ENCODE results near the gene RBBP5. TPM values are rescaled to one million over a fixed set of nuclear protein-coding genes. Genes with fewer than 3 reads are reported as not detected.

RBBP5 gene
- total RNA-seq, 1 experiment from 2014 or later: 23.8 TPM

DNA sequence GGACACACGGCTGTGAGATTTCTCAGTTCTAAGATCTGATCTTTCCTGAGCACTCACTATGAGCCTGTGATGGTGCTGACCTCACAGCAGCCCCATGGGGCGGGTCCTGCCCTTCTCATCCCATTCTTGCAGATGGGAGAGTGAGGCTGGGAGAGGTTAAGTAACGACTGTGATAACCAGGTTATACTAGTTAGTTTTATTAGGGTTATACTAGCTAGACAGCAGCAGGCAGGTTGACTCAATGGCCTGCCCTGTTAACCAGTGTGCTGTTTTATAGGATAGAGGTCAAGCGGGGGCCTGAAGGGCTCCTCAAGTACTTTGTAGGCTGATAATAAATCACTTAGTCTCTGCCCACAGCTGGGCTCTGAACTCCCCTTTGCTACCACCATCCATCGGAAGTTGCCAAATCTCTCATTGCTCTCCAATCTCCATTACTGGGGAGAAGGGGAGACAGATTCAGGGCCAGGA, 74.0 kb downstream of the RBBP5 start:
- H3K4me1 Mint-ChIP-seq: peaks cover 33% of the 10 kb centered on the region
- POLR2A ChIA-PET: no interaction called here

DNA sequence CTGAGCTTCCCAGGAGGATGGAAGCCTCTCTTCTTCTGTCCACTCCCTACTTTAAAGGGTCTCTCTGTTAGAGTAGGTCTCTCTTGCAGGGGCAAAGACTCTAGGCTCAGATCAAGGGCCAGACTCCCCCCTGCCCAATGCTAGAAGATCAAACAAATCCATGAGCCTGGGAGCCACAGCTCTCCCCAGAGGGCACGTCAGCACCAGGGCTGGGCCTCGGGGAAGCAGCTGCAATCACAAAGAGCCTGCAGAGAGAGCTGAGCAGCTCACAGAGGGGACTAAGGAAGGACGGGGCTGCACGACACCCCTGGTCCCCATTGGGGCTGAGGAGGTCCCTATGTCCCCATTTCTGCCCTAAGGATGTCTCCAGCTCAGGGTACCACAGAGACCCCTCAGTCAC, 74.9 kb downstream of the RBBP5 start:
- Mint-ChIP-seq H3K9me3 (no peaks in the 10 kb centered on the region), H3K27ac (no peak overlapping the region), H3K4me3 (no peak overlapping the region), H3K27me3 (ENCODE audit: low read depth) (peaks cover 27% of the 10 kb centered on the region), H3K36me3 (no peaks in the 10 kb centered on the region), H3K4me1 (peaks cover 33% of the 10 kb centered on the region)
- ChIA-PET POLR2A (no interaction called here), CTCF (interaction anchor here (0.5 to 5.3 kb wide), 6 partner anchors 15 to 398 kb away, joined by 3 to 64 read pairs (median 3); no protein-coding TSS in a partner anchor)
- no peak for ATAC-seq
- TF ChIP-seq KAT7 (CRISPR knock-in tag; IDR thresholded peaks at IDR 0.05; ENCODE audit: borderline replicate concordance) (no peak), HMGA2 (CRISPR knock-in tag; IDR thresholded peaks at IDR 0.05) (no peak), NR2C2 (CRISPR knock-in tag; IDR thresholded peaks at IDR 0.05) (no peak), NR3C1 (CRISPR knock-in tag; conservative IDR thresholded peaks at IDR 0.05; ENCODE audit: low read depth) (no peak), ZNF263 (CRISPR knock-in tag; IDR thresholded peaks at IDR 0.05; ENCODE audit: low read depth) (no peak), MXD4 (CRISPR knock-in tag; IDR thresholded peaks at IDR 0.05; ENCODE audit: borderline replicate concordance) (no peak), TCF7 (CRISPR knock-in tag; IDR thresholded peaks at IDR 0.05; ENCODE audit: low read depth) (no peak), GABPB1 (CRISPR knock-in tag; IDR thresholded peaks at IDR 0.05) (no peak), NFE2L1 (CRISPR knock-in tag; IDR thresholded peaks at IDR 0.05) (no peak), ETV6 (CRISPR knock-in tag; IDR thresholded peaks at IDR 0.05) (no peak), CBFB (CRISPR knock-in tag; IDR thresholded peaks at IDR 0.05; ENCODE audit: low read depth) (no peak), ZNF121 (CRISPR knock-in tag; IDR thresholded peaks at IDR 0.05) (no peak)
- TF ChIP-seq, protein P1, sequence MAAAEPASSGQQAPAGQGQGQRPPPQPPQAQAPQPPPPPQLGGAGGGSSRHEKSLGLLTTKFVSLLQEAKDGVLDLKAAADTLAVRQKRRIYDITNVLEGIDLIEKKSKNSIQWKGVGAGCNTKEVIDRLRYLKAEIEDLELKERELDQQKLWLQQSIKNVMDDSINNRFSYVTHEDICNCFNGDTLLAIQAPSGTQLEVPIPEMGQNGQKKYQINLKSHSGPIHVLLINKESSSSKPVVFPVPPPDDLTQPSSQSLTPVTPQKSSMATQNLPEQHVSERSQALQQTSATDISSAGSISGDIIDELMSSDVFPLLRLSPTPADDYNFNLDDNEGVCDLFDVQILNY (CRISPR knock-in tag; IDR thresholded peaks at IDR 0.05): no peak
- TF ChIP-seq, protein P2, sequence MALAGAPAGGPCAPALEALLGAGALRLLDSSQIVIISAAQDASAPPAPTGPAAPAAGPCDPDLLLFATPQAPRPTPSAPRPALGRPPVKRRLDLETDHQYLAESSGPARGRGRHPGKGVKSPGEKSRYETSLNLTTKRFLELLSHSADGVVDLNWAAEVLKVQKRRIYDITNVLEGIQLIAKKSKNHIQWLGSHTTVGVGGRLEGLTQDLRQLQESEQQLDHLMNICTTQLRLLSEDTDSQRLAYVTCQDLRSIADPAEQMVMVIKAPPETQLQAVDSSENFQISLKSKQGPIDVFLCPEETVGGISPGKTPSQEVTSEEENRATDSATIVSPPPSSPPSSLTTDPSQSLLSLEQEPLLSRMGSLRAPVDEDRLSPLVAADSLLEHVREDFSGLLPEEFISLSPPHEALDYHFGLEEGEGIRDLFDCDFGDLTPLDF (CRISPR knock-in tag; IDR thresholded peaks at IDR 0.05): no peak
- TF ChIP-seq, protein P3, sequence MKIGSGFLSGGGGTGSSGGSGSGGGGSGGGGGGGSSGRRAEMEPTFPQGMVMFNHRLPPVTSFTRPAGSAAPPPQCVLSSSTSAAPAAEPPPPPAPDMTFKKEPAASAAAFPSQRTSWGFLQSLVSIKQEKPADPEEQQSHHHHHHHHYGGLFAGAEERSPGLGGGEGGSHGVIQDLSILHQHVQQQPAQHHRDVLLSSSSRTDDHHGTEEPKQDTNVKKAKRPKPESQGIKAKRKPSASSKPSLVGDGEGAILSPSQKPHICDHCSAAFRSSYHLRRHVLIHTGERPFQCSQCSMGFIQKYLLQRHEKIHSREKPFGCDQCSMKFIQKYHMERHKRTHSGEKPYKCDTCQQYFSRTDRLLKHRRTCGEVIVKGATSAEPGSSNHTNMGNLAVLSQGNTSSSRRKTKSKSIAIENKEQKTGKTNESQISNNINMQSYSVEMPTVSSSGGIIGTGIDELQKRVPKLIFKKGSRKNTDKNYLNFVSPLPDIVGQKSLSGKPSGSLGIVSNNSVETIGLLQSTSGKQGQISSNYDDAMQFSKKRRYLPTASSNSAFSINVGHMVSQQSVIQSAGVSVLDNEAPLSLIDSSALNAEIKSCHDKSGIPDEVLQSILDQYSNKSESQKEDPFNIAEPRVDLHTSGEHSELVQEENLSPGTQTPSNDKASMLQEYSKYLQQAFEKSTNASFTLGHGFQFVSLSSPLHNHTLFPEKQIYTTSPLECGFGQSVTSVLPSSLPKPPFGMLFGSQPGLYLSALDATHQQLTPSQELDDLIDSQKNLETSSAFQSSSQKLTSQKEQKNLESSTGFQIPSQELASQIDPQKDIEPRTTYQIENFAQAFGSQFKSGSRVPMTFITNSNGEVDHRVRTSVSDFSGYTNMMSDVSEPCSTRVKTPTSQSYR (CRISPR knock-in tag; IDR thresholded peaks at IDR 0.05): no peak
- TF ChIP-seq, protein P4, sequence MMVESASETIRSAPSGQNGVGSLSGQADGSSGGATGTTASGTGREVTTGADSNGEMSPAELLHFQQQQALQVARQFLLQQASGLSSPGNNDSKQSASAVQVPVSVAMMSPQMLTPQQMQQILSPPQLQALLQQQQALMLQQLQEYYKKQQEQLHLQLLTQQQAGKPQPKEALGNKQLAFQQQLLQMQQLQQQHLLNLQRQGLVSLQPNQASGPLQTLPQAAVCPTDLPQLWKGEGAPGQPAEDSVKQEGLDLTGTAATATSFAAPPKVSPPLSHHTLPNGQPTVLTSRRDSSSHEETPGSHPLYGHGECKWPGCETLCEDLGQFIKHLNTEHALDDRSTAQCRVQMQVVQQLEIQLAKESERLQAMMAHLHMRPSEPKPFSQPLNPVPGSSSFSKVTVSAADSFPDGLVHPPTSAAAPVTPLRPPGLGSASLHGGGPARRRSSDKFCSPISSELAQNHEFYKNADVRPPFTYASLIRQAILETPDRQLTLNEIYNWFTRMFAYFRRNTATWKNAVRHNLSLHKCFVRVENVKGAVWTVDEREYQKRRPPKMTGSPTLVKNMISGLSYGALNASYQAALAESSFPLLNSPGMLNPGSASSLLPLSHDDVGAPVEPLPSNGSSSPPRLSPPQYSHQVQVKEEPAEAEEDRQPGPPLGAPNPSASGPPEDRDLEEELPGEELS (CRISPR knock-in tag; IDR thresholded peaks at IDR 0.05): no peak
- TF ChIP-seq, protein P5, sequence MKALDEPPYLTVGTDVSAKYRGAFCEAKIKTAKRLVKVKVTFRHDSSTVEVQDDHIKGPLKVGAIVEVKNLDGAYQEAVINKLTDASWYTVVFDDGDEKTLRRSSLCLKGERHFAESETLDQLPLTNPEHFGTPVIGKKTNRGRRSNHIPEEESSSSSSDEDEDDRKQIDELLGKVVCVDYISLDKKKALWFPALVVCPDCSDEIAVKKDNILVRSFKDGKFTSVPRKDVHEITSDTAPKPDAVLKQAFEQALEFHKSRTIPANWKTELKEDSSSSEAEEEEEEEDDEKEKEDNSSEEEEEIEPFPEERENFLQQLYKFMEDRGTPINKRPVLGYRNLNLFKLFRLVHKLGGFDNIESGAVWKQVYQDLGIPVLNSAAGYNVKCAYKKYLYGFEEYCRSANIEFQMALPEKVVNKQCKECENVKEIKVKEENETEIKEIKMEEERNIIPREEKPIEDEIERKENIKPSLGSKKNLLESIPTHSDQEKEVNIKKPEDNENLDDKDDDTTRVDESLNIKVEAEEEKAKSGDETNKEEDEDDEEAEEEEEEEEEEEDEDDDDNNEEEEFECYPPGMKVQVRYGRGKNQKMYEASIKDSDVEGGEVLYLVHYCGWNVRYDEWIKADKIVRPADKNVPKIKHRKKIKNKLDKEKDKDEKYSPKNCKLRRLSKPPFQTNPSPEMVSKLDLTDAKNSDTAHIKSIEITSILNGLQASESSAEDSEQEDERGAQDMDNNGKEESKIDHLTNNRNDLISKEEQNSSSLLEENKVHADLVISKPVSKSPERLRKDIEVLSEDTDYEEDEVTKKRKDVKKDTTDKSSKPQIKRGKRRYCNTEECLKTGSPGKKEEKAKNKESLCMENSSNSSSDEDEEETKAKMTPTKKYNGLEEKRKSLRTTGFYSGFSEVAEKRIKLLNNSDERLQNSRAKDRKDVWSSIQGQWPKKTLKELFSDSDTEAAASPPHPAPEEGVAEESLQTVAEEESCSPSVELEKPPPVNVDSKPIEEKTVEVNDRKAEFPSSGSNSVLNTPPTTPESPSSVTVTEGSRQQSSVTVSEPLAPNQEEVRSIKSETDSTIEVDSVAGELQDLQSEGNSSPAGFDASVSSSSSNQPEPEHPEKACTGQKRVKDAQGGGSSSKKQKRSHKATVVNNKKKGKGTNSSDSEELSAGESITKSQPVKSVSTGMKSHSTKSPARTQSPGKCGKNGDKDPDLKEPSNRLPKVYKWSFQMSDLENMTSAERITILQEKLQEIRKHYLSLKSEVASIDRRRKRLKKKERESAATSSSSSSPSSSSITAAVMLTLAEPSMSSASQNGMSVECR (CRISPR knock-in tag; IDR thresholded peaks at IDR 0.05; ENCODE audit: borderline replicate concordance): no peak
- TF ChIP-seq, protein P6, sequence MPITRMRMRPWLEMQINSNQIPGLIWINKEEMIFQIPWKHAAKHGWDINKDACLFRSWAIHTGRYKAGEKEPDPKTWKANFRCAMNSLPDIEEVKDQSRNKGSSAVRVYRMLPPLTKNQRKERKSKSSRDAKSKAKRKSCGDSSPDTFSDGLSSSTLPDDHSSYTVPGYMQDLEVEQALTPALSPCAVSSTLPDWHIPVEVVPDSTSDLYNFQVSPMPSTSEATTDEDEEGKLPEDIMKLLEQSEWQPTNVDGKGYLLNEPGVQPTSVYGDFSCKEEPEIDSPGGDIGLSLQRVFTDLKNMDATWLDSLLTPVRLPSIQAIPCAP (CRISPR knock-in tag; IDR thresholded peaks at IDR 0.05): no peak
- DNase-seq (ENCODE audit: low spot score): no peak

More for the DNA sequence above, 74.0 kb downstream of the RBBP5 start:
- Mint-ChIP-seq H3K4me3 (no peak overlapping the region), H3K9me3 (no peaks in the 10 kb centered on the region), H3K27ac (no peak overlapping the region), H3K27me3 (ENCODE audit: low read depth) (peaks cover 18% of the 10 kb centered on the region), H3K36me3 (no peaks in the 10 kb centered on the region)
- DNase-seq (ENCODE audit: low spot score): no peak
- CTCF ChIA-PET: interaction anchor here (2.8 to 5.3 kb wide), 2 partner anchors 14 to 58 kb away, joined by 10 to 64 read pairs; no protein-coding TSS in a partner anchor
- no peak for ATAC-seq
- TF ChIP-seq TP53 (CRISPR knock-in tag; IDR thresholded peaks at IDR 0.05) (no peak), CREM (CRISPR knock-in tag; IDR thresholded peaks at IDR 0.05) (no peak)
- TF ChIP-seq, protein P7, sequence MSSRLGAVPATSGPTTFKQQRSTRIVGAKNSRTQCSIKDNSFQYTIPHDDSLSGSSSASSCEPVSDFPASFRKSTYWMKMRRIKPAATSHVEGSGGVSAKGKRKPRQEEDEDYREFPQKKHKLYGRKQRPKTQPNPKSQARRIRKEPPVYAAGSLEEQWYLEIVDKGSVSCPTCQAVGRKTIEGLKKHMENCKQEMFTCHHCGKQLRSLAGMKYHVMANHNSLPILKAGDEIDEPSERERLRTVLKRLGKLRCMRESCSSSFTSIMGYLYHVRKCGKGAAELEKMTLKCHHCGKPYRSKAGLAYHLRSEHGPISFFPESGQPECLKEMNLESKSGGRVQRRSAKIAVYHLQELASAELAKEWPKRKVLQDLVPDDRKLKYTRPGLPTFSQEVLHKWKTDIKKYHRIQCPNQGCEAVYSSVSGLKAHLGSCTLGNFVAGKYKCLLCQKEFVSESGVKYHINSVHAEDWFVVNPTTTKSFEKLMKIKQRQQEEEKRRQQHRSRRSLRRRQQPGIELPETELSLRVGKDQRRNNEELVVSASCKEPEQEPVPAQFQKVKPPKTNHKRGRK (CRISPR knock-in tag; IDR thresholded peaks at IDR 0.05; ENCODE audit: borderline replicate concordance): no peak
- TF ChIP-seq, protein P8, sequence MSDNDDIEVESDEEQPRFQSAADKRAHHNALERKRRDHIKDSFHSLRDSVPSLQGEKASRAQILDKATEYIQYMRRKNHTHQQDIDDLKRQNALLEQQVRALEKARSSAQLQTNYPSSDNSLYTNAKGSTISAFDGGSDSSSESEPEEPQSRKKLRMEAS (CRISPR knock-in tag; IDR thresholded peaks at IDR 0.05): no peak
